NCI-H2107 treated with DMSO at 0.1 percent for 48 hours (cell line): ENCODE results near the gene NPHP4.
"Not testable (repeated sequence)": the region's sequence is repeated elsewhere in the genome, so short reads cannot be mapped to it uniquely, and the experiment has no call there.

Source experiments
- DNase-seq: peaks from one replicate; lab custom pipeline; 2025; ENCODE audit not compliant: unreplicated experiment; lab: John Stamatoyannopoulos, UW

The NPHP4 gene

DNA sequence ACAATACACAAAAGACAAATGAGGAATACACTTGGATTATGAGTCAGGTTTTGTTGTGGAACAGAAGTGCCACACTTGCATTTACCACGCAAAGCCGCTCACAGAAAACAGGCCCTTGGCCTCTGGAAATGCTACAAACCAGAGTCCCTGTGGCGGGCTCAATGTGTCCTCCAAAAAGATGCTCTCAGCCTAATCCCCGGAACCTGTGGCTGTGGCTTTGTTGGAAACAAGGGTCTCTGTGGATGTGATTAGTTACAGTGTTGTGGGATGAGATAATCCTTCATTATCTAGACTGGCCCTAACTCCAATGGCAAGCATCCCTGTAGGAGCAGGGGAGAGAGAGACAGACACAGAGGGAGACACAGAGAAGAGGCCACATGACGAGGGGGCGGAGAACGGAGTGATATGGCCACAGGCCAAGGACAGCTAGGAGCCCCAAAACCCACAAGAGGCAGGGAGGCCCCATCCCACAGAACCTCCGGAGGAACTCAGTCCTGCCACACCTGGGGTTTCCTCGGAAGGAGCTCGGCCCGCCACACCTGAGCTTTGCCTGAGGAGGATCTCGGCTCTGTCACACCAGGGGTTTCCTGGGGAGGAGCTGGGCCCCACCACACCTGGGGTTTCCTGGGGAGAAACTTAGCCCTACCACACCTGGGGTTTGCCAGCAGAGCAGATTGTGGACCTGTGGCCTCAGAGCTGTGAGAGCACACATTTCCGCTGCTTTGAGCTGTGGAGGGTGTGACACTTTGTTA is 55.4 kb downstream of the NPHP4 start:
- no peak for DNase-seq

DNA sequence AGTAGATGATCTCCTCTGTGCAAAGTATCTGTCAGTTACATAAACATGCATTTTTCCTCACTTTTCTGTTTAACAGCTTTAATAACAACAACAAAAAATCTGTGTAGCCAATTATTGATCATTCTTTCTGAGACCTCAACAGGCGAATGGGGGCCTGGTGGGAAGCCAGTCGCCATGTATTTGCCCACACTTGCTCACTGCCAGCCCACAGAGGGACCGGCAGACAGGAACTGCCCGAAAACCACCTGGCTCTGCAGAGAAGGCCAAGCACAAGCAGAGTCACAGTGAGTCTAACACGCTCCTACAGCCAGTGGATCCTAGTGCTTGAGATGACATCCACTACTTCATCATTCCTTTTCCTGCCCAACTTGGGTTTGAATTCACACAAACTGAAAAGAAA is 56.1 kb downstream of the NPHP4 start:
- DNase-seq, result no peak

DNA sequence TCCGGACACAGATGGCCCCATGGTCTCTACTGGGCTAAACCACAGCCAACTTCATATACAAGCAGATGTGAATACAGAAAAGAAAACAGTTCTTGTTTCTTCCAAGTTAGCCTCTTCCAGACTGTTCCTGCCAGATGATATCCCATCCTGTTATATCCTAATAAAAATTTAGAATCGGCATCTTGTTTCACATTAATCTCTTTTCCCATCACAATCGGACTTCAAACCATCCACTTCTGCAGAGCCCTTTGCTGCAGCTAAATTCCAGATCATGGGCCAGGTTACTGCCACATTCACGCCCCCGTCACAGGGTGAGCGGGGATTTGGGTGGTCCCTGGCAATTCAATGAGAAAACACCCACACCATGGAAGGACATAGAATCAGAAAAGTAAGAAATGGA is 57.2 kb downstream of the NPHP4 start:
- no peak for DNase-seq

DNA sequence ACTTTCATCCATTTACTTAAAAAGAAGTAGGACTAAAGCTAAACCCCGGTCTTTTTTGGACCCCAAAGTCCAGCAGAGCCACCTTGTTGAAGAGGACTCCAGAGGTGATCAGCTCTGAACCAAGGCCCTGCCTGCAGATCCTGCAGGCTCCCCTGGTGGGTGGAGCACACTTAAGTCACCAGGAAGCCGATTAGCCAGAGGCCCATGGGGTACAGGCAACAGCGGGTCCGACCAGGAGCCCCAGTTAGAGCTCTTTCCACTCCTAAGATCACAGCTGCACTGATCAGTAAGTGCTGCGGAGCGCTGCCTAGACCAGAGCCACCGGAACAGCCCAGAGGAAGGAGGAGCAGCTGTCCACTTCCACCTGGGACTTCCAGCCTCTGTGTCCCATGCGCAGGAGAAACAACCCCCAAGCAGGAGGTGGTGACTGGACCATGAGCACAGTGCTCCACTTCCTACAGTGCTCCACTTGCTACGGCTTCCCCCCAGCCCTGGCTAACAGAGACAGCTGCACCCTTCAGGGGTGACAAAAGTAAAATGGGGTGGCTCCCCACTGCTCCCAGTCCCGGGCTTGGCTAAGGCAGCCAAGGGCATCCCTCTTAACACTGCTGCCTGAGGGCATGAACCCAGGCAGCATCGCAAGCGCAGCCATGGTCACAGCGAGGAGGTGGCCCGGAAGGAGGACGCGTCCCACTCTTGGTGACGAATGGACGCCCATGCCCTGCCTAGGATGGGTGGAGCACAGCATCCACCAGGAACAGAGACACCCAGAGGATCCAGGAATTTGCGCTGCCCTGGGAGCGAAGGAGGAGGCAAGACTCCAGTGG is 58.0 kb downstream of the NPHP4 start:
- DNase-seq, result no peak

DNA sequence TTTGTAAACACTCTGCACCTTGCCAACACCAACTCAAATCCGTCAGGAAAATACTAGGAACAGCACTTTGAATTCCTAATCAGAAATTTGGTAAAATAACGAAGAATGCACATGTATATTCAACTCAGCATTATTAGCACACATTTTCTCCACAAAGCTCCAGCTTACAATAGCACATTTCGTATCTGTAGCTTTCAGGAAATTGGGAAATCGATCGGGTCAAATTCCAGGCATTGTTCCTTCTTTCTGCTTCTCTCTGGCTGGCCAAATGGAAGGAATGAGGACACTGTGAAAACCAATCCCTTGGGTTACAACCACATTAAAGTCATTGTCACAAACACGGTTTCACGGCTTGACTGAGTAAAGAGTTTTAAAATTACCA is 58.6 kb downstream of the NPHP4 start:
- no peak for DNase-seq

DNA sequence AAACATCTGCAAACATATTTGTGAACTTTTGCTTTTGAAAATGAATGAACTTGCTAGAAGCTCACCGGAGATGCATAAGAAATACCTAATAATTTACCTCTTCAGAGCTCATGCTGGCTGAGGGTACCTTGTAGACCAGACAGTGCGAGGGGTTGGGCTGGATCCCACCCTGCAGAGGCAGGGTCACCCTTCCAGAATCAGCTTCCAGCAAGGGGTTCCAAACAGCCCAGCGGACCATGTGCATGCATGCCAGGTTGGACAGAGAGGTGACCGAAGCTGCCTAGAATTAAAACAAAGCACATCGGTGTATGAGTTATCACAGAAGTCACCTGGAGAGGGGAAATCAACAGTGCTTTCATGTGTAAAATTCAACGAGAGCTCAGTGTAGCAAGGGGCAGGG is 59.2 kb downstream of the NPHP4 start:
- no peak for DNase-seq

DNA sequence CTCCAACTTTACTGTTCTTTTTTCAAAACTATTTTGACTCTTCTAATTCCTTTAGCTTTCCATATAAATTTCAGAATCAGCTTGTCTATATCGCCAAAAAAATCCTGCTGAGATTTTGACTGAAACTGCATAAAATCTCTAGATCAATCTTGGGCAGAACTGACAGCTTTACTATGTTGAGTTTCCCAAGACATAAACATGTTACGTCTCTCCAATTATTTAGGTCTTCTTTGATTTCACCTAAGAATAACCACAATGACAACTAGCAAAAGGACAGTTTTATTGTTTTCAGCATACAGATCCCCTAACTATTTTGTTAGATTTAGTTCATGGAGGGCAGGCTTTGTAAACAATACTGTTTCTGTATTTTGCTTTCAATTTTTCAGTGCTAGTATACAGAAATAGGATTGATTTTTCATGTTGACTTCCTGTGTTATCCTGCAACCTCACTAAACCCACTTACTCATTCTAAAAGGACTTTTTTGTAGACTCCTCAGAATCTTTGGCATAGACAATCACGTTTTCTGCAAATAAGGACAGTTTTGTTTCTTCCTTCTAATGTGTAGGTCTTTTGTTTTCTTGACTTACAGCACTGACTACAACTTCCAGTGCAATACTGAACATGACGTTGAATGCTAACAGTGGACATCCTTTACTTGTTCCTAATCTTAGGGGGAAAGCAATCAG is 63.4 kb downstream of the NPHP4 start:
- DNase-seq, result no peak

DNA sequence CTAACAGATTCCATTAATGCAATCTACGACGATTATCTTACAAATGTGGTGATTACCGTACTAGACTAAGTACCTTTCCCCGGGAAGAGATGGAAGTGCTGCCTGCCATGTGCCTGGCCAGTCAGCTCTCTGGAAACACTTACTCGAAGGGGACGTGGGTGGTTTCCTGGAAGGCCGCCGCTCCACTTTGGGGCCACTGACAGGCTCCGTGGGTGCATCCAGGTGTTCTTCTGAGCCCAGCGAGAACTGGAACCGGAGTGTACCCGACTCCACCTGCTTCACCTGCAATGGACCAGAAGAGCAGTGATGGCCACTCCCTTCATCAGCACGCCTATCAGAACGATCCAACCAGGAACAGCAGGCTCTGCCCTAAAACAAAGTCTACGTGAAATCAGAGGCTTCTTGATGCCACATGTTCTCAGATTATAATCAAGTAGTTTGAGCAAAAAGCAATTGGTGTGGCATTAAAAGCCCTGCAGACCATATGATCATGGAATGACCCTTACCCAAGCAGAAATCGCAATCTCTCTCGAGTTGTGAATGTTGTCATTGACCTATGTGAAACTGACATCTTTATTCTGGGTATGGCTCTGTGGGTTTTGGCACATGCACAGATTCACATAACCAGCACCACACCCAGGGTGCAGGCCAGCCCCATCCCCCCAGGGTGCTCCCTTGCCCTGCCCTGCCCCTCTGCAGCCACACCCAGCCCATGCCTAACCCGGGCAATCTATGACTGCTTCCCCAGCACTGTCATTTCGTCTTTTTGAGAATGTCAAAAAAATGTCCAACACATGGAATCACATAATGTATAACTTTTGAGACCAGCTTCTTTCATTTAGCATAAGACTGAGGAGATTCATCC is 64.5 kb downstream of the NPHP4 start:
- DNase-seq, result no peak

DNA sequence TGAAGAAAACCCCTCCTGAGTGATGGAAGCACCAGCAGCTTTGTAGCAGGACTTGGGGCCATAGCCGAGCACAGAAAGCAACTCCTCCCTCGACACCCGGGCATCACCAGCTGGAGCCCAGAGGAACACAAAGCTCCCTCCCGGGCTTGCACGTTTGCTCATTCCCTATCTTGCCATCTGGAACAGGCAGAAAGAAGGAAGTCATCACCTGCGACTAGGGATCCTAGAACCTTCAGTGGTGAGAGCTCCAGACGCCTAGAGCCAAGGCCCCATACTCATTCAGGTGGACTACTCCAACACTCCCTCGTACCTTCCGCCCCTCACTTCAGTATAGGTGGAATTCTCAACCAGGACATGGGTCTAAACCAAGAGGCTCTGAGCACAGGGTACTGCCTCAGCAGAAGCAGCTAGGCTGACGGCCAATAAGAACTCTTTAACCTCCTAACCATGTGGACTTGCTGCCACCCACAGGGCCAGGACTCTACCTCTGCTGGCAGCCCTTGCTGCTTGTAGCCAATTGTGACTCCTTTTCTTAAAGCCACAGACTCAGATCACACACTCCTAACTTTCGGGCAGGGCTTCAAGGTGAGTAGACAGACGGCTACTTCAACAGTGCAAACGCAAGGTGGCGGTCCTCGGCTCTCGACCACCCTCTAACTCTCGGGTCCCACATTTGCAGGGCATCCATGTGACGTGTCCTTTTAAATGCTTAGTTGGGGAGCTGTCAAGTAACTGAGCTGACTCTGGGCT is 65.4 kb downstream of the NPHP4 start:
- no peak for DNase-seq

DNA sequence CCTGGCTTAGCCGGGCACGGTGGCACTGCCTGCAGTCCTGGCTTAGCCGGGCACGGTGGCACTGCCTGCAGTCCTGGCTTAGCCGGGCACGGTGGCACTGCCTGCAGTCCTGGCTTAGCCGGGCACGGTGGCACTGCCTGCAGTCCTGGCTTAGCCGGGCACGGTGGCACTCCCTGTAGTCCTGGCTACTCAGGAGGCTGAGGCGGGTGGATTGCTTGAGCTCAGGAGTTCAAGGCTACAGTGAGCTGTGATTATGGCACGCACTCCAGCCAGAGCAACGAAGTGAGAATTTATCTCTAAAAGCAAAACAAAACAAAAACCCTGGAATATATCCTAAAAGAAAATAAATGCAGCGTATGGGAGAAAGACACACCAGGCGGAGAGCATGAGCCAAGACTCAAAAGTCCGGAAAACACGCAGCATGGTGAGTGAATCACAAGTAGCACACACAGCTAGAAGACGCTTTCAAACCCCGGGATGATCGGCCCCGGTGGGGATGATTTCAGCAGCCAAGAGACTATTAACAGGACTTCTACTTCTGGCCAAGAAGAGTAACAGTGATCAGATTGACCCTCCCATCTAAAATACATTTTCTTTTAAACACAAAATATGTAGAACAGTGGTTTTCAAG is 69.4 kb downstream of the NPHP4 start:
- DNase-seq, result not testable (repeated sequence)

DNA sequence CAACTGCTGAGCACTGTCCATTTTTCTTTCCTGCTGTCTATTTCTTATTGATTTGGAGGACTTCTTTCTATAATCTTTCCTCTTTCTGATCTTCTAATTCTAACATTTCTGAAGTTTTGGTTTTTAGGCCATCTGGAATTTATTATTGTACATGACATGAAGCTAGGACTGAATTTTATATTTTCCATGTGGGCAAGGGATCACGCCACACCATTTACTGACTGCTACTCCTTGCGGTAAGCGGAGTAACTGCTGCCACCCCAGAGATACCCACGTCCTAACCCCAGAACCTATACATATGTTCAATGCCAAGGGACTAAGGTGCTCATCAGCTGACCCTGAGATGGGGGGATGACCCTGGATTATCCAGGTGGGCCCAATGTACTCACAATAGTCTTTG is 70.6 kb downstream of the NPHP4 start:
- no peak for DNase-seq

DNA sequence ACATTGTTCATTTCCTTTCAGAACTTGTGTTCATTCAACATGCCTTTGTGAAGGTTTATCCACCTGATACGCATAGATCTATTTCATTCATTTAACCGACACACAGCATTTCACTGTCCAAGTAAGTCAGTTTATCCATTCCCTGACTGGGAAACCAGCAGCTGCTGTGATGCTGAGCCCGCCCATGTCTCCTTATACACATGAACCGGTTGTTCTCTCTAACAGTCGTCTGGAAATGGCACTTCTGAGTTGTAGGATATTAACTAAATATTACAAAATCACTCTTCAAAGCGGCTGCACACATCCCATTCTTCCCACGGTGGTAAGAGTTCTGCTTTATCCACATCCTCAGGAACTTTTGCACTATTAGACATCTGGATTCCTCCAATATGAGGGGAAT is 71.1 kb downstream of the NPHP4 start:
- no peak for DNase-seq

DNA sequence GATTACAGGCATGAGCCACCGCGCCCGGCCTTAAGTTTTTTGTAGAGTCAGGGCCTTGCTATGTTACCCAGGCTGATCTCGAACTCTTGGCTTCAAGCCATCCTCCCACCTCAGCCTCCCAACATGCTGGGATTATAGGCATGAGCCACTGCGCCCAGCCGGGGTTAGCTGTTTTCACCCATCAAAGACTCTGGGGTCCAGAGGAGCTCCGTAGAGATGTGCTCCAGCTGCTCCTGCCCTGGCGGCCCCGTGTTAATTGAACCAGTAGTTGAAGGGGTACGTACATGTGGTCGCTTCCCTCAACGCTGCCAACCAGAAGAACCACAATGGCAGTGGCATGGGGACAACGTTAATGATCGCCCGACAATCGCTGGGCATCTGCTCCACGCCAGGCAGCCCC is 72.0 kb downstream of the NPHP4 start:
- no peak for DNase-seq

DNA sequence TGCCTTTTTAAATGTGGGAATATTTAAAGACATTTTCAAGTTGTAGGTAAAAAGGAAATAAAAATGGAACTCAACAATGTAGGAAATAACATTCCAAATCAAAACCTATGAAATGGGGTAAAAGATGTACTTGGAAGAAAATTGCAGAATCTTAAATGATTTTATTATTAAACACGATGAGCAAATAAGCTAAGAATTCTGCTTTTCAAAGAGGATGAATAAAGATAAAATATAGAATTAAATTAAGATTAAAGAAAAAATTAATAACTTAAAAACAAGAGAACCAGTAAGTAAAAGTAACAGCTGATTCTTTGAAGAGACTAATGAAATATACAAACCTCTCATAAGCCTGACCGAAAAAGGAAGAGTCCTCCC is 74.0 kb downstream of the NPHP4 start:
- DNase-seq, result no peak

DNA sequence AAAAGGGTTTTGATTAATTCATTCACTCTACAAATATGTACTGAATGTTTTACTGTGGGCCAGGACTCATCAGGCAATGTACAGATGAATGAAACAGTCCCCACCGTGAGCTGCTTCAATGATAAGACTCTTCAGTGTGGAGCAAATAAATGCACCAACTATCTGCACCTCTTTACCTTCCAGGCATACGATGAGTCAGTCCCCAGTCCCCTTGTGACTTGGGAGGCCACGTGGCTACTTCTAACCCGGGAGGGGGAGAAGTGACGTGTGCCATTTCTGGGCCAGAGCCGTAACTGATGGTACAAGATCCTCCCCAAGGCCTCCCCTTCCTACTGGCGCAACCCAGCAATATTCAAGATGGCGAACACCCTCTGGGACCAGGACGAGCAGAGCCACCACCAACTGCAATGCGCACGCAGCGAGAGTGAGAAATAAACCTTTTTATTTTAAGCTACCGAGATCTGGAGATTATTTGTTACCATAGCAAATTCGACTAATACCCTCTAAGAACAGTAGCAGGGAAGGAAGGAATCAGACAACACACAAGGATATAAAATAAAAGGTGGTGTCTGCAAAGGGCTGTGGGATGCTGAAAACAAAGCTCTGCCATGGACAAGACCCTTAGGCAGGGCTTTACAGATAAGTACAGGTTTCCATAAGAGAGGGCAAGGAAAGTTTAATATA is 74.5 kb downstream of the NPHP4 start:
- DNase-seq, result no peak

DNA sequence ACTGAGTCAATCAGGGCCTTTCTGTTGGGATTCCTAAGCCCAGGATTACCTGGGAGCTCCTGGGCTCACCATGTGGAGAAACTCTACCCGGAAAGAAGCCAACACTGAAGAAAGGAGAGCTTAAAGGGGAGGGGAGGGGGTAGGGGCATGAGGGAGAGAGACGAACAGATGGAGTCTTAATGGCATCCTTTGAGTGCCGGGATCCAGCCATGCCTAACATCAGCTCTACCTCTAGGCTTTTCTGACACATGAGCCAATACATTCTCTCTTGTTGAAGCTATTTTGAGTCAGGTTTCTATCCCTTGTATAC is 75.0 kb downstream of the NPHP4 start:
- no peak for DNase-seq

DNA sequence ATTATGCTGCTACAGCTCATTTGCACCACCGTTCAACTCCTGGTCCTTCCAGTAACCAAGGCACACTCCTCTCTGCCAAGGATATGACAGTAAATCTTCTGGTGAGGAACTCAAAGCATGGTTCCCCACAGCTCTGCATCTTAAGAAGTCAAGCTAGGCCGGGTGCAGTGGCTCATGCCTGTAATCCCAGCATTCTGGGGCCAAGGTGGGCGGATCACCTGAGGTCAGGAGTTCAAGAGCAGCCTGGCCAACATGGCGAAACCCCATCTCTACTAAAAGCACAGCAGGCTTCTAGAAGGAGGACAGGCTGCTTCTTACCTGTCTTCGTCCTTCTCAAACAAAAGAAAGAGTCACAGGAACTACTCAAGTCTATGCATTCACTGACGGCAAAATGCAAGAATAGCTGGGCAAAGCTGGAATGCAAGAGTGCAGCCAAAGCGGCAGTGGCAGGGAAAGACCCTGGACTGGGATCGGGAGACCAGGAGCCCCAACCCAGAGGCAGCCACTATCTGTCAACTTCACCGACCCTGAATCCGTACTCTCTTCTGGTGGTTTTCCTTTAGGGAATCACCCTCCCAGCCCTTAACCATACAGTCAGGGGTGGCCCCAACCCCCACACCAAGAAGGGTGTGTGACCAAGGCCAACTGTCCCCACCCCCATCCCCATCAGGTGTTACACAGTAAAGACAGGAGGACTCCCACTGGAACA is 75.5 kb downstream of the NPHP4 start:
- DNase-seq, result no peak

DNA sequence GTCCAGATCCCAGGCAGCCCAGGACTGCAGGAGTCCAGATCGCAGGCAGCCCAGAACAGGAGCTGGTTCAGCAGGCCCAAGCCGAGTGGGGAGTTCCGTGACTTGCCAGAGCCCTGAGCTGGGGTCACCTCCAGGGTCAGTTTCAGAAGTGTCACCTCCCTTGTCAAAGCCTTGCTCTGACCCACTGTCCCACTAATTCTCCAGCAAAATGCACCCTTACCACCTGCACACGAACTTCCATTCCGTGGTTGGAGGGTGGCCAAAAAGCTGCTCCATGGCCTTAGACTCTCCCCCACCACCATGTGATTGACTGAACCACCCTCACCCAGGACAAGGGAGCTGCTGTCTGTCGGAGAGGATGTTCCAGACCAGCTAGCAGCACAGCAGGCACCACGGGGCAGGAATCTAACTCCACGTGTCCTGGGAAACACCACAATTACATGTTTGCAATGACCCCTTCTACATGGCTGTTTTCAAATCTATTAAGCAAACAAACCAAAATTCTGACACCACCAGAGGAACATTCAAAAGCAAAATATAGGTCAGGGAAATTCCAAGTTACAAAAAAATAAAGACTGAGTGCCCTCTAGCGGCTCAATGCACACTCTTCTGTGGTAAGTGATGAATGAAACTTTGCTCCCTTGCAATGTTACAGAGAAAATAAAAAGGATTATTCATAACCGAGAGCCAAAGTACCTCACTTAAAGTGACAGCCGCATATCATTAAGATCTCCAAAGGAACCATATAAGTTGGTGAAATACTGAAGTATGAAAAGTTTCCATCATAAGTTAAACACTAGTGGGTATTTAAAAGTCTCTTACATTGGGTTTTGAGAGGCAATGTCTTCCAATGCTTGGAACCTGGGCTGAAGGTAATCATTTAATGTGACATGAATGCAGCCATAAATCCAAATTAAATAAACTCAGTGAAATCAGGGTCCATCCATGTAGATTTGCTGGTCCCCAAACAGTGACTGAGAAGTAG is 76.3 kb downstream of the NPHP4 start:
- DNase-seq, result no peak
